Glomerular endothelial cell (primary cell): Measurements from ENCODE around the gene SLC17A4. TPM values are rescaled to one million over a fixed set of nuclear protein-coding genes. Genes with fewer than 3 reads are reported as not detected.

Experiments
- DNase-seq: peaks from one replicate; pipeline ENCODE4 v3.0.0-alpha.2; 2011; ENCODE audit warnings: low read depth, low spot score; ENCODE audit errors: extremely low read depth
- total RNA-seq: library from RNA; depleted of rRNA; stranded (reverse); fragments of >200 nt; gene quantifications from 2 replicates; pipeline ENCODE4 v1.2.3, GENCODE V29; 2015

SLC17A4 gene
- total RNA-seq, 1 donor from 2014 or later, result not detected

- no peak for DNase-seq
Measured at GRCh38 chr6:25794784-25795183, 40.2 kb downstream of the SLC17A4 start.

GRCh38 chr6:25801436-25801835, 46.9 kb downstream of the SLC17A4 start:
- no peak for DNase-seq

GRCh38 chr6:25804804-25805203, 50.3 kb downstream of the SLC17A4 start:
- no peak for DNase-seq

GRCh38 chr6:25815194-25815593, 60.7 kb downstream of the SLC17A4 start:
- DNase-seq, result no peak

- DNase-seq, result no peak
Measured at GRCh38 chr6:25816252-25816651, 61.7 kb downstream of the SLC17A4 start.

GRCh38 chr6:25821341-25821740, 66.8 kb downstream of the SLC17A4 start:
- no peak for DNase-seq

- no peak for DNase-seq
Measured at GRCh38 chr6:25829375-25829774, 74.8 kb downstream of the SLC17A4 start.

GRCh38 chr6:25830458-25830857, 75.9 kb downstream of the SLC17A4 start:
- no peak for DNase-seq

Other genes starting within 250 kb of the SLC17A4 start
- not detected in 2 replicates for gene SCGN, start 102.5 kb upstream of the SLC17A4 start, total RNA-seq
- not detected in 2 replicates for gene SLC17A1, start 77.3 kb downstream of the SLC17A4 start, total RNA-seq
- gene SLC17A3, start 119.5 kb downstream of the SLC17A4 start, total RNA-seq, result not detected in 2 replicates
- gene SLC17A2, start 175.9 kb downstream of the SLC17A4 start, total RNA-seq, result not detected in 2 replicates
- gene TRIM38, start 208.1 kb downstream of the SLC17A4 start, total RNA-seq, result 10.1 and 12.3 TPM in 2 replicates